OCI-LY7 (cell line): ENCODE data around the gene TMEM242. TPM values are rescaled to one million over a fixed set of nuclear protein-coding genes. Genes with fewer than 3 reads are reported as not detected.

Source experiments
- BruUV-seq: library from RNA; stranded (reverse); fragments of 400-500 nt; replicated peaks from 2 replicates; lab custom pipeline; 2021; lab: Mats Ljungman, UMichigan
- CTCF ChIA-PET: fragments of 300-600 bp; sonication (Branson Sonifier 250); formaldehyde crosslinking; loops from one replicate; lab custom pipeline; 2022; ENCODE audit warnings: antibody characterized with exemption; ENCODE audit not compliant: unreplicated experiment; lab: Charles Lee
- POLR2A ChIA-PET: fragments of 300-600 bp; sonication (Branson Sonifier 250); formaldehyde crosslinking; loops from one replicate; lab custom pipeline; 2022; ENCODE audit warnings: antibody characterized with exemption; lab: Charles Lee
- DNase-seq: peaks from one replicate; pipeline ENCODE4 v3.0.0-alpha.2; 2015; ENCODE audit warnings: low spot score
- H2AFZ ChIP-seq: fragments of 200-600 bp; sonication (generic), shearing (Covaris generic); 2 replicates; pipeline ENCODE4 v1.6.1; 2014; ENCODE audit warnings: mild to moderate bottlenecking, antibody characterized with exemption, low read length, moderate library complexity
- H3K27ac ChIP-seq: fragments of 200-600 bp; sonication (generic); 2 replicates; pipeline ENCODE4 v1.5.1; 2014; ENCODE audit warnings: mixed run types, low read depth, mild to moderate bottlenecking, moderate library complexity, low read length, inconsistent platforms; ENCODE audit not compliant: poor library complexity, severe bottlenecking
- H3K36me3 ChIP-seq: fragments of 200-600 bp; sonication (generic); 2 replicates; pipeline ENCODE4 v1.6.1; 2014; ENCODE audit warnings: mild to moderate bottlenecking, antibody characterized with exemption, low read length, moderate library complexity, mixed read lengths; ENCODE audit not compliant: insufficient read depth
- H3K4me1 ChIP-seq: fragments of 200-600 bp; sonication (generic); 2 replicates; pipeline ENCODE4 v1.5.1; 2014; ENCODE audit warnings: mild to moderate bottlenecking, low read length; ENCODE audit not compliant: insufficient read depth, poor library complexity, severe bottlenecking
- H3K4me2 ChIP-seq: fragments of 200-600 bp; sonication (generic); 2 replicates; pipeline ENCODE4 v1.6.1; 2014; ENCODE audit warnings: mild to moderate bottlenecking, low read length
- H3K4me3 ChIP-seq: fragments of 200-600 bp; sonication (generic); 2 replicates; pipeline ENCODE4 v1.5.1; 2014; ENCODE audit warnings: mild to moderate bottlenecking, low read depth, low read length; ENCODE audit not compliant: poor library complexity, severe bottlenecking
- H3K79me2 ChIP-seq: fragments of 200-600 bp; sonication (generic); 2 replicates; pipeline ENCODE4 v1.6.1; 2016; ENCODE audit warnings: low read depth, mild to moderate bottlenecking, low read length, moderate library complexity, mixed read lengths; ENCODE audit not compliant: insufficient read depth
- H3K9me2 ChIP-seq: fragments of 200-600 bp; sonication (generic); 2 replicates; pipeline ENCODE4 v1.6.1; 2016; ENCODE audit warnings: mild to moderate bottlenecking, low read length, mixed read lengths; ENCODE audit not compliant: insufficient read depth
- H3K9me3 ChIP-seq: fragments of 200-600 bp; sonication (generic); 2 replicates; pipeline ENCODE4 v1.6.1; 2014; ENCODE audit warnings: mild to moderate bottlenecking, mixed run types, low read length, mixed read lengths
- H4K20me1 ChIP-seq: fragments of 200-600 bp; sonication (generic); 2 replicates; pipeline ENCODE4 v1.6.1; 2014; ENCODE audit warnings: mild to moderate bottlenecking, antibody characterized with exemption, low read length, moderate library complexity, mixed read lengths; ENCODE audit not compliant: insufficient read depth
- EZH2phosphoT487 ChIP-seq: fragments of 200-600 bp; sonication (generic); IDR thresholded peaks from 2 replicates; pipeline ENCODE4 v1.6.1; 2018; ENCODE audit warnings: low read depth, borderline replicate concordance, mild to moderate bottlenecking, mixed run types, antibody characterized with exemption, low read length, moderate library complexity, mixed read lengths
- intact Hi-C: fragments of 100-400 bp; cut with micrococcal nuclease; formaldehyde crosslinking; loops from one replicate; pipeline ENCODE4 v1.10.0; 2022; ENCODE audit not compliant: unreplicated experiment
- total RNA-seq, 2 experiments: library from RNA; depleted of rRNA in 1 of 2; stranded (reverse); fragments of >200 nt in 1 of 2; shearing (Covaris generic) in 1 of 2; gene quantifications; 2 replicates each; pipeline ENCODE4 v1.2.3, GENCODE V29; 2014 to 2022
- TF ChIP-seq, protein P1 (sequence below): fragments of 200-600 bp; sonication (generic); conservative IDR thresholded peaks from 2 replicates; pipeline ENCODE4 v1.5.1; 2014; ENCODE audit warnings: mild to moderate bottlenecking, antibody characterized with exemption, low read length, moderate library complexity, mixed read lengths

Gene TMEM242
- total RNA-seq, 2 experiments from 2014 or later = 4.5 to 9.2 TPM

DNA sequence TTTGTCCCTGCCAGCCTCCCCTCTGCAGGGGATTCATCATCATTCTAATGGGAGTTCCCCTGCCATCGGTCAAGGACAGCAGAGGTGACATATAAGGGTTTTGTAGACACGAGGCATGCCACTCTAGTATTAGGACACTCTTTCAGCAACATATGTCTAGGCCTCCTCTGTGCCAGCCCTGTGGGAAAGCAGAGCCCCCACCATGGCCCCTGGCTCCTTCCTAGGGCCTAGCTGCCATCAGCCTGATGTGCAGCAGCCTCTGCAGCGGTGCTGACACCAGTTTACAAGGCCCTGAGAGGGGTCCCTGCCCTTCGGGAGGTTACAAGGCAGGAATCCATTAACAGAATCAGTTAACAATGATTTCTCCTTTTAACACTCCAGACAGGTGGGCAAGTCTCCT is 32.5 kb downstream of the TMEM242 start:
- Histone ChIP-seq H3K79me2 (no peaks in the 10 kb centered on the region), H3K9me2 (no peaks in the 10 kb centered on the region), H3K4me3 (no peak overlapping the region), H3K27ac (no peak overlapping the region), H3K36me3 (no peaks in the 10 kb centered on the region), H4K20me1 (no peaks in the 10 kb centered on the region), H3K4me1 (no peaks in the 10 kb centered on the region), H2AFZ (no peak overlapping the region), H3K4me2 (no peak overlapping the region), H3K9me3 (no peaks in the 10 kb centered on the region)
- no peak for DNase-seq
- POLR2A ChIA-PET = no interaction called here
- CTCF ChIA-PET = no interaction called here
- BruUV-seq = no TSS peak
- intact Hi-C loops = no loop called here
- TF ChIP-seq EZH2phosphoT487 = no peak
- TF ChIP-seq, protein P1, sequence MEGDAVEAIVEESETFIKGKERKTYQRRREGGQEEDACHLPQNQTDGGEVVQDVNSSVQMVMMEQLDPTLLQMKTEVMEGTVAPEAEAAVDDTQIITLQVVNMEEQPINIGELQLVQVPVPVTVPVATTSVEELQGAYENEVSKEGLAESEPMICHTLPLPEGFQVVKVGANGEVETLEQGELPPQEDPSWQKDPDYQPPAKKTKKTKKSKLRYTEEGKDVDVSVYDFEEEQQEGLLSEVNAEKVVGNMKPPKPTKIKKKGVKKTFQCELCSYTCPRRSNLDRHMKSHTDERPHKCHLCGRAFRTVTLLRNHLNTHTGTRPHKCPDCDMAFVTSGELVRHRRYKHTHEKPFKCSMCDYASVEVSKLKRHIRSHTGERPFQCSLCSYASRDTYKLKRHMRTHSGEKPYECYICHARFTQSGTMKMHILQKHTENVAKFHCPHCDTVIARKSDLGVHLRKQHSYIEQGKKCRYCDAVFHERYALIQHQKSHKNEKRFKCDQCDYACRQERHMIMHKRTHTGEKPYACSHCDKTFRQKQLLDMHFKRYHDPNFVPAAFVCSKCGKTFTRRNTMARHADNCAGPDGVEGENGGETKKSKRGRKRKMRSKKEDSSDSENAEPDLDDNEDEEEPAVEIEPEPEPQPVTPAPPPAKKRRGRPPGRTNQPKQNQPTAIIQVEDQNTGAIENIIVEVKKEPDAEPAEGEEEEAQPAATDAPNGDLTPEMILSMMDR = no peak

DNA sequence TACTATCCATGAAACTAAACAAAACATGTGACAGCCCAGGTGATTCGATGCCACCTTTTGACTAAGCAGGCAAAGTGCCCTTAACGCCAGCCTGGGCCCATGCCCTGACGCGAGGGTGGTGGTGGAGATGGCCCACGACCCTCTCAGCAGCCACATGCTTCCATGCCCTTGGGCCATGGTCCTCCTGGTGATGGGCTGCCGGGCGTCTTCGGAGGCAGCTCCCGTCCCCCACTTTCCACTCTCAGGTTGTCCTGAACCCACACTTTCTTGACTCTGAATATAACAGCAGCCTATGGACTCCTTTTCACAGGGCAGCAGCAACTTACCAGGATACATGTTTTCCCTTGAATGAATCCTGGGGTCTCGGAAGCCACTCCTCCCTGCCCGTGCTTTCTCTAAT is 33.6 kb downstream of the TMEM242 start:
- no peaks in the 10 kb centered on the region for H3K79me2 ChIP-seq
- no peaks in the 10 kb centered on the region for H3K4me1 ChIP-seq
- no peak overlapping the region for H2AFZ ChIP-seq
- CTCF ChIA-PET = no interaction called here
- H3K4me3 ChIP-seq = no peak overlapping the region
- H3K9me2 ChIP-seq = no peaks in the 10 kb centered on the region
- intact Hi-C loops = no loop called here
- no peaks in the 10 kb centered on the region for H3K36me3 ChIP-seq
- BruUV-seq = no TSS peak
- no peak for DNase-seq
- POLR2A ChIA-PET = interaction anchor here (0.6 to 1.7 kb wide), 2 partner anchors 13 to 1988 kb away, joined by 3 to 6 read pairs; no protein-coding TSS in a partner anchor
- no peak overlapping the region for H3K27ac ChIP-seq
- H4K20me1 ChIP-seq = no peaks in the 10 kb centered on the region
- no peak overlapping the region for H3K4me2 ChIP-seq
- no peaks in the 10 kb centered on the region for H3K9me3 ChIP-seq
- TF ChIP-seq EZH2phosphoT487 = no peak

DNA sequence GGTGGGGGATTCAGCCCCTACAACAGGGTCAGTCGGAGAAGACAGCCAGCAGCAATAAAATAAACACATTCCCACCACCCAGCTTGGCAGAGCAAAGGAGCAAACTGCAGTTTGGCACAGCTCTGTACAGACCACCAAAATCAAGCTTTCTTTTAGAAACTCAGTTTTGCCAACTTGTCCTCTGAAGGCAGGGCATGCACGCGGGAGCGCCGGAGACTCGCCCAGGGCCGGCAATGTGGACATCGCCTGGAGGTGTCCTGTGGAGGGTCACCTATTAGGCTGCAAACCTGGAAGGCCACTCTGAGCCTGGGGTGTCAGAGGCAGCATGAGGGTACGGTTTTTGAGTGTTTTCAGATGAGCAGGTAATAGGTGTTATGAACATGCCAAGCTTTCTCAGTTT is 34.7 kb downstream of the TMEM242 start:
- no peak overlapping the region for H3K4me2 ChIP-seq
- TF ChIP-seq EZH2phosphoT487 = no peak
- TF ChIP-seq, protein P1 = no peak
- DNase-seq = no peak
- H4K20me1 ChIP-seq = no peaks in the 10 kb centered on the region
- H3K4me1 ChIP-seq = no peaks in the 10 kb centered on the region
- intact Hi-C loops = no loop called here
- BruUV-seq = no TSS peak
- H3K79me2 ChIP-seq = no peaks in the 10 kb centered on the region
- POLR2A ChIA-PET = interaction anchor here (0.6 to 1.7 kb wide), 4 partner anchors 14 to 58 kb away, joined by 3 to 6 read pairs (median 3); no protein-coding TSS in a partner anchor
- no peak overlapping the region for H3K27ac ChIP-seq
- CTCF ChIA-PET = interaction anchor here (0.5 kb wide), 1 partner anchor 14 kb away, joined by 4 read pairs; no protein-coding TSS in a partner anchor
- H3K36me3 ChIP-seq = no peaks in the 10 kb centered on the region
- H3K9me3 ChIP-seq = no peaks in the 10 kb centered on the region
- H2AFZ ChIP-seq = no peak overlapping the region
- no peaks in the 10 kb centered on the region for H3K9me2 ChIP-seq
- no peak overlapping the region for H3K4me3 ChIP-seq
